Measurements from ENCODE around the gene HNRNPA0.

HNRNPA0 gene

DNA sequence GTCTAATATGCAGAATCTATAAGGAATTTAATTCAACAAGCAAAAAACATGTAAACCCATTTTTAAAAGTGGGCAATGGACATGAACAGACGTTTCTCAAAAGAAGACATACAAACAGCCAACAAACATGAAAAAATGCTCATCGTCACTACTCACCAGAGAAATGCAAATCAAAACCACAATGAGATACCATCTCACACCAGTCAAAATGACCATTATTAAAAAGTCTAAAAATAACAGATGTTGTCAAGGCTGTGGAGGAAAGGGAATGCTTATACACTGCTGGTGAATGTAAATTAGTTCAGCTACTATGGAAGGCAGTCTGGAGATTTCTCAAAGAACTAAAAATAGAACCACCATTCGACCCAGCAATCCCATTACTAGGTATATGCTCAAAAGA lies 15.2 kb downstream of the HNRNPA0 start:
- H3K36me3 ChIP-seq (ENCODE audit: control insufficient read depth in 5 of 5, insufficient read depth in 5 of 5, low read length in 5 of 5): no peaks in the 10 kb centered on the region
- peaks cover 0 to 45% (median 23%) of the 10 kb centered on the region in 5 donors for H3K4me1 ChIP-seq (ENCODE audit: control insufficient read depth in 5 of 5, insufficient read depth in 5 of 5, low read length in 5 of 5)
- no peak overlapping the region for H3K4me3 ChIP-seq (ENCODE audit: low read depth in 1 of 5, low read length in 5 of 5)
- H3K9me3 ChIP-seq (ENCODE audit: control insufficient read depth in 5 of 5, low read length in 5 of 5): no peaks in the 10 kb centered on the region
- H3K27ac ChIP-seq (ENCODE audit: low read depth, low read length): no peak overlapping the region
- no peaks in the 10 kb centered on the region for H3K27me3 ChIP-seq (ENCODE audit: control insufficient read depth in 5 of 5, insufficient read depth in 4 of 5, low read length in 5 of 5)
- H3K9ac ChIP-seq (ENCODE audit: low read length in 5 of 5): no peak overlapping the region

- H3K9me3 ChIP-seq (ENCODE audit: control insufficient read depth in 5 of 5, low read length in 5 of 5): no peaks in the 10 kb centered on the region
- H3K36me3 ChIP-seq (ENCODE audit: control insufficient read depth in 5 of 5, insufficient read depth in 5 of 5, low read length in 5 of 5): no peaks in the 10 kb centered on the region
- no peak overlapping the region for H3K9ac ChIP-seq (ENCODE audit: low read length in 5 of 5)
- H3K4me1 ChIP-seq (ENCODE audit: control insufficient read depth in 5 of 5, insufficient read depth in 5 of 5, low read length in 5 of 5): peaks cover 0 to 46% (median 23%) of the 10 kb centered on the region in 5 donors
- no peaks in the 10 kb centered on the region for H3K27me3 ChIP-seq (ENCODE audit: control insufficient read depth in 5 of 5, insufficient read depth in 4 of 5, low read length in 5 of 5)
- no peak overlapping the region for H3K4me3 ChIP-seq (ENCODE audit: low read depth in 1 of 5, low read length in 5 of 5)
- peak overlapping the region; percentile 48 for H3K27ac ChIP-seq (ENCODE audit: low read depth, low read length)
These were observed 16.6 kb downstream of the HNRNPA0 start for GRCh38 chr5:137737349-137738131.

DNA sequence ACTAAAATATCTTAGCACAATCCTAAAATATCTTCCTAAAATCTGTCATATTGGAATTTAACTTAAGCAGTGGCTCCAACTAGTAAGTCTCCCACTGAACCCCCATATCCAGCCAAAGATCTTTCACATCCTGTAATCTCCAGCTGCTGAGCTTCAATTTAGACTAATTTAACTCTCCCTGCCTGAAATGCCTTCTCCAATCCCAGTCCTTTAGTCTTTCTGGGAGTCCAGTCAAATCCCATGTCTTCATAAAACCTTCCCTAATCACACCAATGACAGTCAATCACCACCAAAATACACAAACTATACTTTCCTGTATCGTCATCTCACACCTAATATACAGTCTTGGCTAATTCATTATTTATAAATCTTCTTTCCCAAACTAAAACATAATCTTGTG lies 17.7 kb downstream of the HNRNPA0 start:
- H3K9me3 ChIP-seq (ENCODE audit: control insufficient read depth in 5 of 5, low read length in 5 of 5): no peaks in the 10 kb centered on the region
- H3K27ac ChIP-seq (ENCODE audit: low read depth, low read length): peak overlapping the region; percentile 48
- no peaks in the 10 kb centered on the region for H3K27me3 ChIP-seq (ENCODE audit: control insufficient read depth in 5 of 5, insufficient read depth in 4 of 5, low read length in 5 of 5)
- H3K9ac ChIP-seq (ENCODE audit: low read length in 5 of 5): peak overlapping the region in 1 of 5 donors; percentile 72
- H3K36me3 ChIP-seq (ENCODE audit: control insufficient read depth in 5 of 5, insufficient read depth in 5 of 5, low read length in 5 of 5): no peaks in the 10 kb centered on the region
- H3K4me3 ChIP-seq (ENCODE audit: low read depth in 1 of 5, low read length in 5 of 5): no peak overlapping the region
- H3K4me1 ChIP-seq (ENCODE audit: control insufficient read depth in 5 of 5, insufficient read depth in 5 of 5, low read length in 5 of 5): peaks cover 0 to 45% (median 24%) of the 10 kb centered on the region in 5 donors

- H3K9ac ChIP-seq (ENCODE audit: low read length in 5 of 5): peak within 1 kb of the TSS in 4 of 5 donors; percentile 22 to 78 (median 56)
- H3K36me3 ChIP-seq (ENCODE audit: control insufficient read depth in 5 of 5, insufficient read depth in 5 of 5, low read length in 5 of 5): no peaks in the 10 kb centered on the region
- no peaks in the 10 kb centered on the region for H3K27me3 ChIP-seq (ENCODE audit: control insufficient read depth in 5 of 5, insufficient read depth in 4 of 5, low read length in 5 of 5)
- peak within 1 kb of the TSS; percentile 56 to 80 (median 67) for H3K4me3 ChIP-seq (ENCODE audit: low read depth in 1 of 5, low read length in 5 of 5)
- H3K27ac ChIP-seq (ENCODE audit: low read depth, low read length): peak within 1 kb of the TSS; percentile 48
- H3K4me1 ChIP-seq (ENCODE audit: control insufficient read depth in 5 of 5, insufficient read depth in 5 of 5, low read length in 5 of 5): peaks cover 0 to 45% (median 28%) of the 10 kb centered on the region in 5 donors
- H3K9me3 ChIP-seq (ENCODE audit: control insufficient read depth in 5 of 5, low read length in 5 of 5): no peaks in the 10 kb centered on the region
These were observed 18.4 kb downstream of the HNRNPA0 start, which contains the start of gene KLHL3 for GRCh38 chr5:137735555-137736284. Gene KLHL3 (minus strand): TSS chr5:137736089. CDS start chr5:137735646, 443 bp downstream.

DNA sequence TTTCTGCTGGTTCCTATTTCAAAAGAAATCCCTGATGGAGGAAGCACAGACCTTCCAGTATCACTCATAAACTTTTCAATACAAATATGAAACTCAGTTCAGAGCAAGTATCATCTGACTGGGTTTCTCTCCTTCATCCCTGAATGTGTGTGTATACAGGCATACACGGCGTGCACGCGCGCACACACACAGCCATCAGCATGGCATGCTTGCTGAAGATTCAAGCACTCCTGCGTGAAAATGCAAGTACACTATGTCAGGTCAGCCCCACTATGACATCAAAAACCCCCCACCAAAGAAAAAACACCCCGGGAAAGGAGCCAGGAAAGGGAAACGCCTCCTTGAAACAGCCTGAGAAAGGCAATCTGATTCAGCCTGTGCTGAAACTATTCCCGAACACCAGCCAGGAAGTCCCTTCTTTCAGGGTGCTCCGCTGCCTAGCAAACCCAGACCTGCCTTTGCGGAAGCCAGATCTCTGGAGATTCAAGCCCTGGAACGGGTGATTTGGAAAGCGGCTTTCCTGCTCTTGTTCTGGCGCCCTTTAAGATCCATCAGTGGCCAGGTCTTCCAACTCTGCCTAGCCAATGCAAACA lies 19.1 kb downstream of the HNRNPA0 start:
- H3K27me3 ChIP-seq (ENCODE audit: control insufficient read depth in 5 of 5, insufficient read depth in 4 of 5, low read length in 5 of 5): no peaks in the 10 kb centered on the region
- no peaks in the 10 kb centered on the region for H3K36me3 ChIP-seq (ENCODE audit: control insufficient read depth in 5 of 5, insufficient read depth in 5 of 5, low read length in 5 of 5)
- peaks cover 0 to 45% (median 28%) of the 10 kb centered on the region in 5 donors for H3K4me1 ChIP-seq (ENCODE audit: control insufficient read depth in 5 of 5, insufficient read depth in 5 of 5, low read length in 5 of 5)
- no peaks in the 10 kb centered on the region for H3K9me3 ChIP-seq (ENCODE audit: control insufficient read depth in 5 of 5, low read length in 5 of 5)
- peak overlapping the region; percentile 42 for H3K27ac ChIP-seq (ENCODE audit: low read depth, low read length)
- H3K9ac ChIP-seq (ENCODE audit: low read length in 5 of 5): peak overlapping the region in 4 of 5 donors; percentile 6 to 78 (median 56)
- H3K4me3 ChIP-seq (ENCODE audit: low read depth in 1 of 5, low read length in 5 of 5): peak overlapping the region; percentile 56 to 80 (median 67)

- Histone ChIP-seq H3K27ac (ENCODE audit: low read depth, low read length) (peak overlapping the region; percentile 31), H3K36me3 (ENCODE audit: control insufficient read depth in 5 of 5, insufficient read depth in 5 of 5, low read length in 5 of 5) (no peaks in the 10 kb centered on the region), H3K4me1 (ENCODE audit: control insufficient read depth in 5 of 5, insufficient read depth in 5 of 5, low read length in 5 of 5) (peaks cover 0 to 45% (median 28%) of the 10 kb centered on the region in 5 donors)
These were observed 19.8 kb downstream of the HNRNPA0 start for GRCh38 chr5:137734331-137734730.

DNA sequence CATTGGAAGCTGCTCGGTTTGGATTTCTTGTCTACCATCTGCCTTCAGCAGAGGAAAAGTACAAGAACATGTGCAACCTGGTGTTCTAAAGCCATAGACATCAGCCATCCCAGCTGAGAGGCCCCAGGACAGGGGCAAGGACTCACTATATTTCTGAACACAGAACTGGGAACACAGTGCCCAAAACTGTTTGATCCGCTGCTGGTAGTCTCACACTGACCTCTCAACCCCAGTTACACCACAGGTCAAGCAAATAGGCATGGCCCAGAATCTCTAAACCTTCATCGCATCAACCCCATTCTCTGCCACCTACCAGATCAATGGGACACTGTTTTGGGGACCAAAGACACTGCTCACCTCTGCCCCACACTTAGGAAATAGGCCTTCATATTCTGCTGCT lies 20.2 kb downstream of the HNRNPA0 start:
- H3K4me3 ChIP-seq (ENCODE audit: low read depth in 1 of 5, low read length in 5 of 5): peak overlapping the region in 1 of 5 donors; percentile 61
- peaks cover 0 to 45% (median 28%) of the 10 kb centered on the region in 5 donors for H3K4me1 ChIP-seq (ENCODE audit: control insufficient read depth in 5 of 5, insufficient read depth in 5 of 5, low read length in 5 of 5)
- H3K27me3 ChIP-seq (ENCODE audit: control insufficient read depth in 5 of 5, insufficient read depth in 4 of 5, low read length in 5 of 5): no peaks in the 10 kb centered on the region
- no peak overlapping the region for H3K9ac ChIP-seq (ENCODE audit: low read length in 5 of 5)
- H3K9me3 ChIP-seq (ENCODE audit: control insufficient read depth in 5 of 5, low read length in 5 of 5): no peaks in the 10 kb centered on the region
- H3K27ac ChIP-seq (ENCODE audit: low read depth, low read length): peak overlapping the region; percentile 31
- H3K36me3 ChIP-seq (ENCODE audit: control insufficient read depth in 5 of 5, insufficient read depth in 5 of 5, low read length in 5 of 5): no peaks in the 10 kb centered on the region

More at GRCh38 chr5:137734331-137734730, 19.8 kb downstream of the HNRNPA0 start:
- Histone ChIP-seq H3K27me3 (ENCODE audit: control insufficient read depth in 5 of 5, insufficient read depth in 4 of 5, low read length in 5 of 5) (no peaks in the 10 kb centered on the region), H3K9me3 (ENCODE audit: control insufficient read depth in 5 of 5, low read length in 5 of 5) (no peaks in the 10 kb centered on the region), H3K4me3 (ENCODE audit: low read depth in 1 of 5, low read length in 5 of 5) (peak overlapping the region in 2 of 5 donors; percentile 61 to 72), H3K9ac (ENCODE audit: low read length in 5 of 5) (no peak overlapping the region)

DNA sequence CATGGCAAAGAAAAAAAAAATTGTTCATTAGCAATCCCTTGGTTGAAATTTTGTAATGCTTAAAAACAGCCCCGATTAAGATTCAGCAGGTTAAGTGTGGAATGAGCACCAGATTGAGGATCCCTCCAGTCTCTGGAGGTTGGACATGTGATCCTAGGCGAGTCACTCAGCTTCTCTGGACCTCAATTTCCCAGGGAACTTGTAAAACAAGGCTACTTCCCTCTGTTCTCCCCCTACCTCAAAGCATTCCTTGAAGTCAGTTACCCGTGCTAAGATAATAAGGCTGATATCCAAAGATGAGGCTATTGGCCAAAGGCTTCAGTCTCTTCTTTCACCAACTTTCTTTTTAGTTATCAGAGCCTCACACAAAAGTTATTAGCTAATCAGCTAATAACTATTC lies 21.2 kb downstream of the HNRNPA0 start:
- H3K4me3 ChIP-seq (ENCODE audit: low read depth in 1 of 5, low read length in 5 of 5): no peak overlapping the region
- H3K27ac ChIP-seq (ENCODE audit: low read depth, low read length): no peak overlapping the region
- H3K36me3 ChIP-seq (ENCODE audit: control insufficient read depth in 5 of 5, insufficient read depth in 5 of 5, low read length in 5 of 5): no peaks in the 10 kb centered on the region

DNA sequence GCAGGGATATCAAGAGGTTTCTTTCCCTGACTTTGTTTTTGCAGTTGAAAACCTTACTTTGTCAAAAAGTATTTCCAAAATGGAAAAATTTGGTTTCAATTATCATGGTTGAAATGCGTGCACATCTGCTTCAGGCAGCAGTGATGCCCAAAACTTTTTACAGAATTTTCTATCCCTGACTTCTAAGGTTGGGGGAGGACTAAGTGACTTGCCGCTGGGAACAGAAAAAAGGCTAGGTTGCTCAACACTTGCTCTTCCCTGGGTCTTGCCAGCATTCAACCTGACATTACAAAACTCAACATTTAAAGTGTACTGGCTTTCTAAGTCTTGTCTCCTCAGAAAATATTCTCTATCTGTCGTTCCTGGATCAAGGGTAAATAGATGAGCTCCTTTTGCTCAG lies 23.0 kb downstream of the HNRNPA0 start:
- no peaks in the 10 kb centered on the region for H3K27me3 ChIP-seq (ENCODE audit: control insufficient read depth in 5 of 5, insufficient read depth in 4 of 5, low read length in 5 of 5)
- no peak overlapping the region for H3K27ac ChIP-seq (ENCODE audit: low read depth, low read length)

More for the DNA sequence above, 21.2 kb downstream of the HNRNPA0 start:
- H3K27me3 ChIP-seq (ENCODE audit: control insufficient read depth in 5 of 5, insufficient read depth in 4 of 5, low read length in 5 of 5): no peaks in the 10 kb centered on the region
- H3K4me1 ChIP-seq (ENCODE audit: control insufficient read depth in 5 of 5, insufficient read depth in 5 of 5, low read length in 5 of 5): peaks cover 0 to 44% (median 28%) of the 10 kb centered on the region in 5 donors
- no peak overlapping the region for H3K9ac ChIP-seq (ENCODE audit: low read length in 5 of 5)
- H3K9me3 ChIP-seq (ENCODE audit: control insufficient read depth in 5 of 5, low read length in 5 of 5): no peaks in the 10 kb centered on the region

More for the DNA sequence above, 23.0 kb downstream of the HNRNPA0 start:
- H3K4me1 ChIP-seq (ENCODE audit: control insufficient read depth in 5 of 5, insufficient read depth in 5 of 5, low read length in 5 of 5): peaks cover 0 to 26% (median 21%) of the 10 kb centered on the region in 5 donors
- no peaks in the 10 kb centered on the region for H3K36me3 ChIP-seq (ENCODE audit: control insufficient read depth in 5 of 5, insufficient read depth in 5 of 5, low read length in 5 of 5)
- no peaks in the 10 kb centered on the region for H3K9me3 ChIP-seq (ENCODE audit: control insufficient read depth in 5 of 5, low read length in 5 of 5)
- H3K9ac ChIP-seq (ENCODE audit: low read length in 5 of 5): no peak overlapping the region
- no peak overlapping the region for H3K4me3 ChIP-seq (ENCODE audit: low read depth in 1 of 5, low read length in 5 of 5)
